GM12878 (cell line): ENCODE results near the gene ANKRD34A. TPM values are rescaled to one million over a fixed set of nuclear protein-coding genes. Genes with fewer than 3 reads are reported as not detected.

Experiments
- ATAC-seq: fragments of 200-7000 bp; cut with Tn5 transposase; 3 replicates; pipeline ENCODE4 v1.9.1; 2020; ENCODE audit warnings: mild to moderate bottlenecking, moderate library complexity
- BruUV-seq: library from RNA; stranded (reverse); fragments of 400-500 nt; replicated peaks from 2 replicates; lab custom pipeline; 2021; lab: Mats Ljungman, UMichigan
- CTCF ChIA-PET: fragments of 300-600 bp; sonication (Branson Sonifier 250); formaldehyde crosslinking; extraction: SDS; loops from one replicate; lab custom pipeline; 2021; ENCODE audit warnings: inconsistent platforms; lab: Yijun Ruan, JAX
- POLR2A ChIA-PET: fragments of 350-600 bp; formaldehyde crosslinking; extraction: SDS; loops from one replicate; lab custom pipeline; 2021; ENCODE audit warnings: inconsistent platforms; lab: Charles Lee
- RAD21 ChIA-PET: fragments of 300-600 bp; sonication (Branson Sonifier 250); formaldehyde crosslinking; loops from one replicate; lab custom pipeline; 2023; ENCODE audit warnings: antibody characterized with exemption; ENCODE audit not compliant: unreplicated experiment; lab: Charles Lee
- SMC1A ChIA-PET: fragments of 300-600 bp; sonication (Branson Sonifier 250); formaldehyde crosslinking; loops from one replicate; lab custom pipeline; 2023; ENCODE audit not compliant: unreplicated experiment, uncharacterized antibody; lab: Charles Lee
- DNase-seq: peaks from one replicate; pipeline ENCODE4 v3.0.0-alpha.2; 2011; ENCODE audit warnings: low read depth, low spot score
- FAIRE-seq: peaks from 3 replicates; lab custom pipeline; 2011; peaks lifted over from hg19 to GRCh38; lab: Jason Lieb, UNC
- H2AFZ ChIP-seq: 2 replicates; pipeline ENCODE4 v1.6.0; 2011; ENCODE audit warnings: low read depth, low read length, control low read depth; ENCODE audit not compliant: control insufficient read depth
- H3K27ac ChIP-seq: 2 replicates; pipeline ENCODE4 v1.5.1; 2011; ENCODE audit warnings: control low read depth; ENCODE audit not compliant: control insufficient read depth, insufficient read depth
- H3K27me3 ChIP-seq, 2 experiments: replicated peaks in 1 of 2; 2 replicates each; pipeline versions ENCODE4 v1.6.0 to v1.6.1; 2011; ENCODE audit warnings: low read length in 1 of 2; ENCODE audit not compliant: control insufficient read depth in 2 of 2, insufficient read depth in 2 of 2
- H3K36me3 ChIP-seq, 2 experiments: 2 replicates each; pipeline ENCODE4 v1.5.1; 2011; ENCODE audit warnings: low read length in 1 of 2; ENCODE audit not compliant: control insufficient read depth in 2 of 2, insufficient read depth in 2 of 2
- H3K4me1 ChIP-seq: 2 replicates; pipeline ENCODE4 v1.6.1; 2011; ENCODE audit warnings: mild to moderate bottlenecking, low read length, moderate library complexity, mixed read lengths; ENCODE audit not compliant: control insufficient read depth, insufficient read depth
- H3K4me2 ChIP-seq: 2 replicates; pipeline ENCODE4 v1.6.0; 2011; ENCODE audit warnings: control low read depth; ENCODE audit not compliant: control insufficient read depth, insufficient read depth
- H3K4me3 ChIP-seq: fragments of 200-600 bp; sonication (generic); 2 replicates; pipeline ENCODE4 v1.5.1; 2016
- H3K79me2 ChIP-seq: 2 replicates; pipeline ENCODE4 v1.6.0; 2011; ENCODE audit warnings: low read length; ENCODE audit not compliant: control insufficient read depth, insufficient read depth
- H3K9ac ChIP-seq: 2 replicates; pipeline ENCODE4 v1.8.0; 2011; ENCODE audit warnings: low read length, control low read depth, mixed read lengths; ENCODE audit not compliant: control insufficient read depth, insufficient read depth
- H3K9me3 ChIP-seq: replicated peaks from 3 replicates; pipeline ENCODE4 v1.5.1; 2011; ENCODE audit warnings: mild to moderate bottlenecking, low read length; ENCODE audit not compliant: control insufficient read depth, insufficient read depth
- H4K20me1 ChIP-seq: 2 replicates; pipeline ENCODE4 v1.6.0; 2011; ENCODE audit not compliant: control insufficient read depth, insufficient read depth
- CHD4 ChIP-seq: fragments of 200-600 bp; sonication (generic); IDR thresholded peaks from 2 replicates; pipeline ENCODE4 v1.6.1; 2016; ENCODE audit warnings: mild to moderate bottlenecking
- CREB1 ChIP-seq: IDR thresholded peaks from 2 replicates; pipeline ENCODE4 v1.6.1; 2012; ENCODE audit warnings: low read depth, mild to moderate bottlenecking, inconsistent platforms
- HCFC1 ChIP-seq: fragments of 150-350 bp; IDR thresholded peaks from 2 replicates; pipeline ENCODE4 v1.6.1; 2014; ENCODE audit warnings: low read length
- NR2C1 ChIP-seq: fragments of 450-650 bp; IDR thresholded peaks from 2 replicates; pipeline ENCODE4 v1.6.1; 2017; ENCODE audit warnings: antibody characterized with exemption, mild to moderate bottlenecking, moderate library complexity
- PML ChIP-seq: IDR thresholded peaks from 2 replicates; pipeline ENCODE4 v1.6.1; 2012; ENCODE audit warnings: low read length, inconsistent platforms
- RB1 ChIP-seq: fragments of 450-650 bp; formaldehyde crosslinking; IDR thresholded peaks from 2 replicates; pipeline ENCODE4 v1.6.1; 2017; ENCODE audit warnings: mild to moderate bottlenecking, borderline replicate concordance
- SIN3A ChIP-seq: IDR thresholded peaks from 2 replicates; pipeline ENCODE4 v1.6.1; 2012; ENCODE audit warnings: low read depth, low read length, improper control_type of control experiment
- SUPT20H ChIP-seq: IDR thresholded peaks from 2 replicates; pipeline ENCODE4 v1.6.1; 2011; ENCODE audit warnings: low read depth, mild to moderate bottlenecking, low read length, moderate library complexity, borderline replicate concordance; ENCODE audit not compliant: control insufficient read depth
- TAF1 ChIP-seq: IDR thresholded peaks from 2 replicates; pipeline ENCODE4 v1.6.1; 2011; ENCODE audit warnings: mild to moderate bottlenecking, low read depth, low read length, borderline replicate concordance
- ZBED1 ChIP-seq: IDR thresholded peaks from 2 replicates; pipeline ENCODE4 v1.6.1; 2016; ENCODE audit warnings: borderline replicate concordance
- ZBTB40 ChIP-seq: fragments of 450-650 bp; IDR thresholded peaks from 2 replicates; pipeline ENCODE4 v1.6.1; 2016; ENCODE audit warnings: mild to moderate bottlenecking, moderate library complexity, borderline replicate concordance
- ZSCAN29 ChIP-seq: fragments of 450-650 bp; IDR thresholded peaks from 2 replicates; pipeline ENCODE4 v1.6.1; 2017; ENCODE audit warnings: mild to moderate bottlenecking, moderate library complexity
- WGBS: methylation state at CpG from one replicate; pipeline ENCODE4 v1.1.6; 2016; ENCODE audit warnings: low lambda C conversion rate; ENCODE audit not compliant: insufficient replicate concordance, insufficient coverage; ENCODE audit errors: missing lambda C conversion rate; 5-methylcytosine and 5-hydroxymethylcytosine counted together
- in situ Hi-C: fragments of 300-500 bp; cut with MboI; formaldehyde crosslinking; loops from 9 replicates; pipeline ENCODE4 v1.14.3; 2018; ENCODE audit warnings: mixed read lengths
- intact Hi-C: fragments of 100-400 bp; cut with micrococcal nuclease; formaldehyde crosslinking; loops from one replicate; pipeline ENCODE4 v1.14.2; 2022; ENCODE audit not compliant: unreplicated experiment
- polyA plus RNA-seq, 11 experiments: library from polyadenylated mRNA; depleted of rRNA in 4 of 11; unstranded in 6 of 11; stranded (reverse) in 5 of 11; fragments of >200 nt; fragmentation: Nextera tagmentation in 4 of 11; fragmentation: Illumina TruSeq in 1 of 11; extraction: Ambion mirVana in 4 of 11; extraction: Trizol in 1 of 11; gene quantifications; 1 replicate in 1 of 11; 2 replicates in 10 of 11; pipeline versions ENCODE4 v1.2.1 to v1.2.3, GENCODE V29; 2011 to 2016; ENCODE audit warnings: inconsistent platforms in 2 of 11, missing spikeins in 2 of 11, low read depth in 1 of 11
- total RNA-seq, 4 experiments: library from RNA; depleted of rRNA in 3 of 4; stranded (reverse); fragments of >200 nt in 3 of 4; fragmentation: Illumina TruSeq in 1 of 4; extraction: Trizol in 1 of 4; gene quantifications; 2 replicates each; pipeline versions ENCODE4 v1.2.1 to v1.2.3, GENCODE V29; 2013 to 2021

ANKRD34A gene
- total and polyA plus RNA-seq, 10 of the 15 experiments (the other 5 are each of a cell fraction or from before 2014, with no cell fraction given), result 0.40 to 3.5 (median 1.6) TPM

GRCh38 chr1:145990249-145990855, 26.0 kb upstream of the ANKRD34A start (continued):
- TF ChIP-seq SUPT20H, result no peak
- TF ChIP-seq HCFC1, result no peak
- TF ChIP-seq NR2C1, result no peak
- no peak for TF ChIP-seq PML
- TF ChIP-seq RB1, result no peak
- no peak for TF ChIP-seq ZBTB40
- TF ChIP-seq SIN3A, result no peak
- TF ChIP-seq CREB1, result no peak
- TF ChIP-seq, all 136 proteins: peak for 0

GRCh38 chr1:145988773-145989172, 24.4 kb upstream of the ANKRD34A start:
- H4K20me1 ChIP-seq, result no peaks in the 10 kb centered on the region
- H3K9me3 ChIP-seq, result no peaks in the 10 kb centered on the region
- no peaks in the 10 kb centered on the region for H3K27me3 ChIP-seq
- H3K9ac ChIP-seq, result no peak overlapping the region
- no peaks in the 10 kb centered on the region; a peak in 2 of 4 replicates for H3K36me3 ChIP-seq
- FAIRE-seq (no peak), ATAC-seq (no peak)
- H3K4me2 ChIP-seq, result no peak overlapping the region
- no peak overlapping the region for H3K4me3 ChIP-seq
- RAD21 ChIA-PET, result interaction anchor here (1.9 kb wide), 1 partner anchor 10 kb away, joined by 15 read pairs; no protein-coding TSS in a partner anchor
- H3K79me2 ChIP-seq, result no peaks in the 10 kb centered on the region
- 87% methylated on average over 5 of the region's 5 CpGs for WGBS
- peaks cover 4% of the 10 kb centered on the region; the same call in 1 of the 2 replicates for H3K4me1 ChIP-seq
- H3K27ac ChIP-seq, result no peak overlapping the region
- CTCF ChIA-PET, result interaction anchor here (1.1 to 12.2 kb wide), 2 partner anchors 8 to 13 kb away, joined by 3 to 196 read pairs; no protein-coding TSS in a partner anchor
- SMC1A ChIA-PET, result interaction anchor here (1.1 to 12.5 kb wide), 4 partner anchors 9 to 18 kb away, joined by 3 to 244 read pairs (median 5); no protein-coding TSS in a partner anchor
- in situ Hi-C loops, result no loop called here
- H2AFZ ChIP-seq, result no peak overlapping the region
- POLR2A ChIA-PET, result interaction anchor here (0.7 to 7.2 kb wide), 3 partner anchors 9 to 73 kb away, joined by 7 to 61 read pairs (median 8); no protein-coding TSS in a partner anchor
- TF ChIP-seq TAF1 (no peak), ZSCAN29 (no peak), CHD4 (no peak), ZBED1 (no peak)
- TF ChIP-seq, all 136 proteins: peak for 0
- intact Hi-C loops, result no loop called here
- BruUV-seq, result no TSS peak
- DNase-seq, result no peak
